OCI-LY1 (cell line): ENCODE measurements around the gene RHCE.

Experiments
- H2AFZ ChIP-seq: fragments of 200-600 bp; sonication (generic), shearing (Covaris generic); 2 replicates; pipeline ENCODE4 v1.6.0; 2014; ENCODE audit warnings: antibody characterized with exemption, mild to moderate bottlenecking, low read length
- H3F3A ChIP-seq: fragments of 200-600 bp; sonication (generic), shearing (Covaris generic); 2 replicates; pipeline ENCODE4 v1.6.0; 2014; ENCODE audit warnings: mild to moderate bottlenecking, antibody characterized with exemption, low read length, moderate library complexity; ENCODE audit not compliant: insufficient read depth
- H3K27ac ChIP-seq: fragments of 200-600 bp; sonication (generic); 2 replicates; pipeline ENCODE4 v1.5.1; 2014; ENCODE audit warnings: low read length, mixed run types, mild to moderate bottlenecking, low read depth; ENCODE audit not compliant: poor library complexity, severe bottlenecking
- H3K27me3 ChIP-seq: fragments of 200-600 bp; sonication (generic); 2 replicates; pipeline ENCODE4 v1.6.0; 2014; ENCODE audit warnings: antibody characterized with exemption, mild to moderate bottlenecking, low read length, moderate library complexity; ENCODE audit not compliant: insufficient read depth
- H3K36me3 ChIP-seq: fragments of 200-600 bp; sonication (generic); 2 replicates; pipeline ENCODE4 v1.6.1; 2014; ENCODE audit warnings: mild to moderate bottlenecking, antibody characterized with exemption, low read length, moderate library complexity, mixed read lengths; ENCODE audit not compliant: insufficient read depth
- H3K4me1 ChIP-seq: fragments of 200-600 bp; sonication (generic); 2 replicates; pipeline ENCODE4 v1.5.1; 2014; ENCODE audit warnings: mild to moderate bottlenecking, low read length, moderate library complexity; ENCODE audit not compliant: insufficient read depth, severe bottlenecking
- H3K4me2 ChIP-seq: fragments of 200-600 bp; sonication (generic), shearing (Covaris generic); 2 replicates; pipeline ENCODE4 v1.6.1; 2014; ENCODE audit warnings: low read length
- H3K4me3 ChIP-seq: fragments of 200-600 bp; sonication (generic); 2 replicates; pipeline ENCODE4 v1.5.1; 2014; ENCODE audit warnings: low read length, low read depth, mild to moderate bottlenecking, mixed read lengths; ENCODE audit not compliant: poor library complexity, severe bottlenecking
- H3K79me2 ChIP-seq: fragments of 200-600 bp; shearing (Covaris generic); 2 replicates; pipeline ENCODE4 v1.6.1; 2016; ENCODE audit warnings: mixed run types, low read length, mixed read lengths; ENCODE audit not compliant: insufficient read depth
- H3K9ac ChIP-seq: fragments of 200-600 bp; sonication (generic), shearing (Covaris generic); 2 replicates; pipeline ENCODE4 v1.6.1; 2014; ENCODE audit warnings: mild to moderate bottlenecking, low read length, mixed read lengths
- H3K9me2 ChIP-seq: fragments of 200-600 bp; sonication (generic), shearing (Covaris generic); 2 replicates; pipeline ENCODE4 v1.6.1; 2014; ENCODE audit warnings: low read depth, mild to moderate bottlenecking, low read length, mixed read lengths
- H3K9me3 ChIP-seq: fragments of 200-600 bp; shearing (Covaris generic); 2 replicates; pipeline ENCODE4 v1.6.1; 2014; ENCODE audit warnings: low read length, mixed read lengths
- H4K20me1 ChIP-seq: fragments of 200-600 bp; sonication (generic), shearing (Covaris generic); 2 replicates; pipeline ENCODE4 v1.6.0; 2016; ENCODE audit warnings: mild to moderate bottlenecking, low read length; ENCODE audit not compliant: insufficient read depth
- EZH2 ChIP-seq: fragments of 200-600 bp; sonication (generic), shearing (Covaris generic); IDR thresholded peaks from 2 replicates; pipeline ENCODE4 v1.8.0; 2017; ENCODE audit warnings: borderline replicate concordance, mixed run types, mild to moderate bottlenecking, antibody characterized with exemption, low read length, moderate library complexity, mixed read lengths
- TF ChIP-seq, protein P1 (sequence below): fragments of 200-600 bp; sonication (generic), shearing (Covaris generic); IDR thresholded peaks from 2 replicates; pipeline ENCODE4 v1.5.1; 2017; ENCODE audit warnings: mild to moderate bottlenecking, antibody characterized with exemption, low read length, moderate library complexity, mixed read lengths

RHCE gene

DNA sequence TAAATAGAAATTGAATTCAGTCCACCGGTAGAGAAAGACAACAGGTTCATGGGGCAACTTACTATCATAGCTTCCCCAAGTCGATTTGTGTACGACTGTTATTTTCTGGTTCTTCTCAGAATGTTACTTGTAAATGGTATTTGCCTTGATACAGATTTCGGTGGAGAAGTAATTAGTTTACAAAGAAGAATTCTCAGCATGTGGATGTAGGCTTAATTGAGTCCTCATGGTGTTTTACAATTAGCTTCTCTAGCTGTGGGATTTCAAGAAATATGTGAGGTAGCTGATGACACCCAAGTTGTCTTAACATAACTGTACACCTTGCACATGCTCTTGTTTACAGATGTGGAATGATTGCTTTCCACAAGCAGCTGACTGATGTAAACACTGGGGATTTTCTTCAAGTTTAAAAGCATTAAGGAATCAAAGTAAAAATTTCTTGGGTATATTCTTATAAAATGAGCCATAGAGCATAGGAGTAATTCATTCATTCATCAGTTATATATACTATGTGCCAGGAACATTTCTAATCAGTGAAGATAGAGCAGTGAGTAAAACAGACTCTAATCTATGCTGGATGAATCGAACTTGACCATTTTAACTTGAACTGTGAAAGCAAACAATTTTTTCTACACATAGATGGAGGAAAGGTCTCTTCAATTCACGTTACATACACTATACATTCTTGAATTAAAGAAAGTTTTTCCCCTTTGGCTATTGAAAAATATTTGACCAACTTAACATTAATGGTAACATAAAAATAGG lies 11.5 kb upstream of the RHCE start:
- H2AFZ ChIP-seq: no peak overlapping the region
- no peaks in the 10 kb centered on the region for H3K27me3 ChIP-seq
- H3K36me3 ChIP-seq: no peaks in the 10 kb centered on the region
- peak overlapping the region; percentile 68 for H3K4me2 ChIP-seq
- H3K9me3 ChIP-seq: no peaks in the 10 kb centered on the region
- H4K20me1 ChIP-seq: no peaks in the 10 kb centered on the region
- peak overlapping the region; percentile 54 for H3K27ac ChIP-seq
- no peak for TF ChIP-seq EZH2
- TF ChIP-seq, protein P1, sequence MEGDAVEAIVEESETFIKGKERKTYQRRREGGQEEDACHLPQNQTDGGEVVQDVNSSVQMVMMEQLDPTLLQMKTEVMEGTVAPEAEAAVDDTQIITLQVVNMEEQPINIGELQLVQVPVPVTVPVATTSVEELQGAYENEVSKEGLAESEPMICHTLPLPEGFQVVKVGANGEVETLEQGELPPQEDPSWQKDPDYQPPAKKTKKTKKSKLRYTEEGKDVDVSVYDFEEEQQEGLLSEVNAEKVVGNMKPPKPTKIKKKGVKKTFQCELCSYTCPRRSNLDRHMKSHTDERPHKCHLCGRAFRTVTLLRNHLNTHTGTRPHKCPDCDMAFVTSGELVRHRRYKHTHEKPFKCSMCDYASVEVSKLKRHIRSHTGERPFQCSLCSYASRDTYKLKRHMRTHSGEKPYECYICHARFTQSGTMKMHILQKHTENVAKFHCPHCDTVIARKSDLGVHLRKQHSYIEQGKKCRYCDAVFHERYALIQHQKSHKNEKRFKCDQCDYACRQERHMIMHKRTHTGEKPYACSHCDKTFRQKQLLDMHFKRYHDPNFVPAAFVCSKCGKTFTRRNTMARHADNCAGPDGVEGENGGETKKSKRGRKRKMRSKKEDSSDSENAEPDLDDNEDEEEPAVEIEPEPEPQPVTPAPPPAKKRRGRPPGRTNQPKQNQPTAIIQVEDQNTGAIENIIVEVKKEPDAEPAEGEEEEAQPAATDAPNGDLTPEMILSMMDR: no peak
- peaks cover 53% of the 10 kb centered on the region for H3K4me1 ChIP-seq
- H3K9me2 ChIP-seq: no peaks in the 10 kb centered on the region
- peak overlapping the region; percentile 77 for H3K4me3 ChIP-seq
- H3K79me2 ChIP-seq: peaks cover 54% of the 10 kb centered on the region
- H3F3A ChIP-seq: no peaks in the 10 kb centered on the region
- H3K9ac ChIP-seq: peak overlapping the region; percentile 83

DNA sequence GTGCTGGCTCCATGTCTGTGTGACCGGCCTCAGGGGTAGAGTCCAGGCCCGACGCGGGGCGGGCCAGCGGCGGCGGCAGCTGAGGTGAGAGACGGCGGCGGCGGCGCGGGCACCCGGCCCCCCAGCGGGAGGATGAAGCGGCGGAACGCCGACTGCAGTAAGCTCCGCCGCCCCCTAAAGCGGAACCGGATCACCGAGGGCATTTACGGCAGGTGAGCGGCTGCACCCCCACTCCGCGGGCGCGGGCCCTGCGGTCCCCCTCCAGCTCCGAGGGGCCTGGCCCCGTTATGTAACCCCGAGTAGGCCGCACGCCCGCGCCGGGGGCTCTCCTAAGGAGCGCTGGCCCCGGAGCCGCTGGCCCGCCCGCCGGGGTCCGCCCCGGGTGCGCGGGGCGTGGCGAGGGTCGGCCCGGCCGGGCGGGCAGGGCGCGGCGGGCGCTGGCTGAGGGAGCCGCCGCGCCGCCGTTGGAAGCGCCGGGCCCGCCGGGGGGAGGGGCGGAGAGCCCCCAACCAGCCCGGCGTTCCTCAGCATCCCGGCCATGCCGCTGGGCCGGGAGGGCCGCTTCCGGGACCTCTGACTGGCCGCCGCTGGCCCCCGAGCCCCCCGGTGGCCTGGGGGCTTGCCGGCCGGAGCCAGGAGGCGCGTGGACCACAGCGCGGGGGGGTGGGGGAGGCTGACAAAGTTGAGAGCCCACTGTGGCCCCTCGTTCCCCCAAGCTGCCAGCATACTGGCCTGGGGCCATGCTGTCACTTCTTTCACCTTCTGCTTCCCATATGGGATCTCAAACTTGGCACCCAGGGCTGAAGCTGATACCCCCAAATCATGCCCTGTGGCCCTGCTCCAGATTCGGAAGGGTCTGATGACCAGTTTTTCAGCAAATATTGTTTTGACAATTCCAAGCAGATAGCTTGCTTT lies 10.6 kb upstream of the RHCE start:
- peaks cover 53% of the 10 kb centered on the region for H3K4me1 ChIP-seq
- H3K4me3 ChIP-seq: peak overlapping the region; percentile 77
- H3K79me2 ChIP-seq: peaks cover 44% of the 10 kb centered on the region
- H3K4me2 ChIP-seq: peak overlapping the region; percentile 68
- H2AFZ ChIP-seq: no peak overlapping the region
- no peaks in the 10 kb centered on the region for H3K27me3 ChIP-seq
- no peaks in the 10 kb centered on the region for H4K20me1 ChIP-seq
- H3K9ac ChIP-seq: peak overlapping the region; percentile 83
- H3F3A ChIP-seq: no peaks in the 10 kb centered on the region
- H3K27ac ChIP-seq: peak overlapping the region; percentile 54
- H3K9me2 ChIP-seq: no peaks in the 10 kb centered on the region
- H3K36me3 ChIP-seq: no peaks in the 10 kb centered on the region
- H3K9me3 ChIP-seq: no peaks in the 10 kb centered on the region
- no peak for TF ChIP-seq EZH2
- TF ChIP-seq, protein P1: no peak

DNA sequence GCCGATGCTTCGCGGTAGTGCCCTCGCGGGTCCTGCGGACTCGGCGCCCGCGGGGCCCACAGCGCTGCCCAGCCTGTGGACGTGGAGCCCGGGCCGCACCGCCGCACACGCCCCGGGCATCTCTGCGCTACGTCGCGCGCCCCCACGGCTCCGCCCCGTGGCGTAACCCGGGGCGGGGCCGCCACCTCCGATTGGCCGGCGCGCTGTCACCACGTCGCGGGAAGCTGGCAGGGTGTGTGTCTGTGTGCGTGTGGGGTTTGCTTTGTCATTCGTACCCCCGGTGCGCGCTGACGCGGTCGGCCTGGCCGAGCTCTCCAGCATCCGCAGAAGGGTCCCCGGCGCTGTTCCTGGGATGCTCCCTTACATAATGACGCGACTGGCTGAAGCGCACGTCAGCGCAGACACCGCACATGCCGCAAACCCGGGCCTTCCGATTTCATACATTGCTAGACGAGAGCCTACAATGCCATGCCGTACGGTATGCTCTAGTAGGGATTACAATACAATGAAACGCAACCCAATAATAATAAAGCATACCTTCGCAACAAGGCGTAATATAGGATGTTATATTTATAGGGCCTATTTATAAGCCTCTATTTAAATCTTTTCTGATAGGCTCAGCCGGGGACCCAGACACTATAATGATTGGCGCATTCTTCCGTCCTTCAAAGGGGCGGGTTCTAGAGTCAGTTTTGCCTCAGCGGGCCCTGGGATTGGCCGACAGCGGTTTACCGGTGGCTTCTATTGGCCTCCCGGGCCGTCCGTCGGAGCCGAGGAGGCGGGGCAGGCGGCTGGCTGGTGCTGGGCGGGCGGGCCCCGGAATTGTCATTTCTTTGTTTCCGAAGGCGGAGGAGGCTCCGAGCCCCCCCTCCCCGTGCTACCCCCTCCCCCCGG lies 9.7 kb upstream of the RHCE start, which contains the start of gene MACO1:
Gene MACO1 (plus strand): TSS at position 825 of the 894 bp plus-strand sequence. CDS start 202 bp downstream, outside the sequence.
- H3K79me2 ChIP-seq: peaks cover 35% of the 10 kb centered on the region
- H3K27ac ChIP-seq: peak within 1 kb of the TSS; percentile 54
- H2AFZ ChIP-seq: peak within 1 kb of the TSS; percentile 64; the same call in 1 of the 2 replicates
- H3K36me3 ChIP-seq: no peaks in the 10 kb centered on the region
- peak within 1 kb of the TSS; percentile 71 for H3K4me2 ChIP-seq
- no peaks in the 10 kb centered on the region for H3K9me2 ChIP-seq
- H3K27me3 ChIP-seq: no peaks in the 10 kb centered on the region
- TF ChIP-seq EZH2: no peak
- no peaks in the 10 kb centered on the region for H3F3A ChIP-seq
- no peaks in the 10 kb centered on the region for H3K9me3 ChIP-seq
- no peaks in the 10 kb centered on the region for H4K20me1 ChIP-seq
- H3K4me3 ChIP-seq: peak within 1 kb of the TSS; percentile 77
- peak within 1 kb of the TSS; percentile 83 for H3K9ac ChIP-seq
- H3K4me1 ChIP-seq: peaks cover 44% of the 10 kb centered on the region
